ENCODE data around the gene LMO1.

- TF ChIP-seq CTCF (IDR thresholded peaks at IDR 0.05) = no peak
- no peak for TF ChIP-seq POLR2A (IDR thresholded peaks at IDR 0.05)
Observed at GRCh38 chr11:8283465-8284230, 20.0 kb upstream of the LMO1 start.
